ENCODE measurements around the gene TENT5A.
"Not testable (repeated sequence)": the region's sequence is repeated elsewhere in the genome, so short reads cannot be mapped to it uniquely, and the experiment has no call there.

TENT5A gene

DNA sequence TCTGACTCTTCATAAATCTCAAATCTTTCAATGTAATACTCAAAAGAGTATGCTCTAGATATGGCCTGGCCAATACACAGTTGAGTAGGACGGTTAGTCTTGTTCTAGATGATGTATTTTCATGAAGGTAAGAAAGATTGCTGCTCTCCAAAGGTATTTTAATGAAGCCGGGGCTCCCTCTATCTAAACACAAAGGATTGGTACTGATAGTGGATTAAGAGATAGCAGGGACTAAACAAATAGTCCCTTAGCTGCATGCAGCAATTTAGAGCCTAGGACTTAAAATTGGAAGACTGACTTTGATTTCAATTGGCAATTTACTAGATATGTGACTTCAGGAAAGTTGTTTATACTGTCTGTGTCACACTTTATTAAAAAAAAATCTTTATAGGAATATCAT is 31.4 kb upstream of the TENT5A start:
- peaks cover 6 to 8% of the 10 kb centered on the region in 2 experiments for H3K4me1 ChIP-seq (ENCODE audit: control insufficient read depth in 1 of 2, insufficient read depth in 1 of 2, low read depth in 1 of 2, low read length in 1 of 2)
- no peaks in the 10 kb centered on the region for H3K27me3 ChIP-seq
- no peaks in the 10 kb centered on the region for H3K9me3 ChIP-seq
- TF ChIP-seq, protein P1, sequence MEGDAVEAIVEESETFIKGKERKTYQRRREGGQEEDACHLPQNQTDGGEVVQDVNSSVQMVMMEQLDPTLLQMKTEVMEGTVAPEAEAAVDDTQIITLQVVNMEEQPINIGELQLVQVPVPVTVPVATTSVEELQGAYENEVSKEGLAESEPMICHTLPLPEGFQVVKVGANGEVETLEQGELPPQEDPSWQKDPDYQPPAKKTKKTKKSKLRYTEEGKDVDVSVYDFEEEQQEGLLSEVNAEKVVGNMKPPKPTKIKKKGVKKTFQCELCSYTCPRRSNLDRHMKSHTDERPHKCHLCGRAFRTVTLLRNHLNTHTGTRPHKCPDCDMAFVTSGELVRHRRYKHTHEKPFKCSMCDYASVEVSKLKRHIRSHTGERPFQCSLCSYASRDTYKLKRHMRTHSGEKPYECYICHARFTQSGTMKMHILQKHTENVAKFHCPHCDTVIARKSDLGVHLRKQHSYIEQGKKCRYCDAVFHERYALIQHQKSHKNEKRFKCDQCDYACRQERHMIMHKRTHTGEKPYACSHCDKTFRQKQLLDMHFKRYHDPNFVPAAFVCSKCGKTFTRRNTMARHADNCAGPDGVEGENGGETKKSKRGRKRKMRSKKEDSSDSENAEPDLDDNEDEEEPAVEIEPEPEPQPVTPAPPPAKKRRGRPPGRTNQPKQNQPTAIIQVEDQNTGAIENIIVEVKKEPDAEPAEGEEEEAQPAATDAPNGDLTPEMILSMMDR (IDR thresholded peaks at IDR 0.05) = no peak
- H3K36me3 ChIP-seq = no peaks in the 10 kb centered on the region
- H3K27ac ChIP-seq = no peak overlapping the region
- H3K4me3 ChIP-seq (ENCODE audit: low read depth in 1 of 2, low read length in 1 of 2) = no peak overlapping the region

DNA sequence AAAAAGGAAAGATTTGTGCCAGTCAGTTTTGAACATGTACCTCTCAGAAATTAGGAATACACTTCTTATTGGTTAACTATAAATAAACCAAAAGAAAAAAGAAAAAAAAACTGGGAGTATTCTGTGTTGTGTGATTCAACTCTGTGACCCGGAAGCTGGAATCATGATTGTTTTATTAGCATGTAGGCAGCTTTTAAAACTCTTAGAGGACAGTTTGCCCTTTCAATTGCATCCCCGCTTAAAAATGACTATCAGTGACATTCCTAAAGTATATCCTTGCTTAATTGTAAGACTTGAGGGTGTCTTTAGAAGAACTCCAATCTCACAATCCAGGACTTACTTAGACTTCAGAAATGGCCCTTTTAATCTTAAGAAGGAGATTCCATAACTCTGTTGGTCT is 29.1 kb upstream of the TENT5A start:
- no peaks in the 10 kb centered on the region for H3K36me3 ChIP-seq
- H3K9me3 ChIP-seq = no peaks in the 10 kb centered on the region
- H3K27me3 ChIP-seq = no peaks in the 10 kb centered on the region
- TF ChIP-seq, protein P1 (IDR thresholded peaks at IDR 0.05) = no peak
- H3K27ac ChIP-seq = no peak overlapping the region
- peaks cover 2 to 5% of the 10 kb centered on the region in 2 experiments for H3K4me1 ChIP-seq (ENCODE audit: control insufficient read depth in 1 of 2, insufficient read depth in 1 of 2, low read depth in 1 of 2, low read length in 1 of 2)
- no peak overlapping the region for H3K4me3 ChIP-seq (ENCODE audit: low read depth in 1 of 2, low read length in 1 of 2)

DNA sequence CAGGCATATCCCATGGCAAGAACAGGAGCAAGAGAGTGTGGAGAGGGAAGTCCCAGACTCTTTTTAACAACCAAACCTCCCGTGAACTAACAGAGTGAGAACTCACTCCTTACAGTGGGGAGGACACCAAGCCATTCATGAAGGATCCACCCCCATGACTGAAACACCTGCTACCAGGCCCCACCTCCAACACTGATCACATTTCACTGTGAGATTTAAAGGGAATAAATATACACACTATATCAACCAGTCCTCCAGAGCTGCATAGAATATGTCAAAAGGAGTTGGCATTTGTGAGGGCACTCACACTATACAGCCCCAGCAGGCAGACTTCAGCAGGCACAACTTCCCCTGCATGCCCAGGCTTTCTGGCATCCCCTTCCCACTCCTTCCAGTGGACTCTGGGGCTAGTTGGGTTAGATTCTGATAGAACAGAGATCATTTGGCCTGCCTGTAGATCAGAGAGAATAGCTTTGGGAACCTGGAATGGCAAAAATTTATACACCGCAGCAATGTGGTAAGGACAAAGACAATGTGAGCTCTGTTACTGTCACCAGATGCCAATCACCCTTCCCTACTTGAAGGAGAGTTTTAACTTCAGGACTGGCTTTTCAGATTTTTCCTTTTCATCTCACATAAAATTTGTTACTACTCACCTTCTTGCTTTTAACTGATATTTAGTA is 25.2 kb upstream of the TENT5A start:
- H3K9me3 ChIP-seq = no peaks in the 10 kb centered on the region
- no peaks in the 10 kb centered on the region for H3K36me3 ChIP-seq
- TF ChIP-seq, protein P1 (IDR thresholded peaks at IDR 0.05) = no peak
- H3K27me3 ChIP-seq = no peaks in the 10 kb centered on the region
- no peak overlapping the region for H3K27ac ChIP-seq
- no peaks in the 10 kb centered on the region for H3K4me1 ChIP-seq (ENCODE audit: control insufficient read depth in 1 of 2, insufficient read depth in 1 of 2, low read depth in 1 of 2, low read length in 1 of 2)
- H3K4me3 ChIP-seq (ENCODE audit: low read depth in 1 of 2, low read length in 1 of 2) = no peak overlapping the region

DNA sequence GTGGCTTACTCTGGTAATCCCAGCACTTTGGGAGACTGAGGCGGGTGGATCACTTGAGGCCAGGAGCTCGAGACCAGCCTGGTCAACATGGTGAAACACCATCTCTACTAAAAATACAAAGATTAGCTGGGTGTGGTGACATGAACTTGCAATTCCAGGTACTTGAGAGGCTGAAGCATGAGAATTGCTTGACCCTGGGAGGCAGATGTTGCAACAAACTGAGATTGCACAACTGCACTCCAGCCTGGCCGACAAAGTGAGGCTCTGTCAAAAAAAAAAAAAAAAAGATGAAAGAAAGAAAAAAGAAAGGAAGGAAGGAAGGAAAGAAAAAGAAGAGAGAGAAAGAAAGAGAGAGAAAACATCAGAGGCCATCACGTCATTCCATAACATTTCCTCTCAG is 23.7 kb upstream of the TENT5A start:
- not testable (repeated sequence) for H3K27ac ChIP-seq; H3K4me3 ChIP-seq (ENCODE audit: low read depth in 1 of 2, low read length in 1 of 2); H3K9me3 ChIP-seq; H3K27me3 ChIP-seq; H3K4me1 ChIP-seq (ENCODE audit: control insufficient read depth in 1 of 2, insufficient read depth in 1 of 2, low read depth in 1 of 2, low read length in 1 of 2); H3K36me3 ChIP-seq

DNA sequence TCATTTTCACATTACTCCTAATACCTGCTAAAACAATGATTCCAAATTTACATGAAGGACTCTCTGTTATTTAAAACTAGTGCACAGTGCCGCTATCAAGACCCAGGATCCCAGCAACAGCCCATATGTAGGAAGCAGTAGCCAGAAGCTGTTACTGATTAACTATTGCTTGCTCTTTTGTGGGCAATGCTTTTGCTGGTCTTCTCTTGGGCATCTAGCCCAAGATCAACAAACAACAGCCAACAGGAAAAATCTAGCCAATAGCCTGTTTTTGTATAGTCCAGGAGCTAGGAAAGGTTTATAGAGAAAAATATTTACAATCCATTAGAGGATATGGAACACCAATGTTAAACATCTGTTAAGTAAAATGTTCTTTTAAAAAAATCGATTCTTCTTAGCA is 22.1 kb upstream of the TENT5A start:
- H3K4me1 ChIP-seq (ENCODE audit: control insufficient read depth in 1 of 2, insufficient read depth in 1 of 2, low read depth in 1 of 2, low read length in 1 of 2) = peaks cover 0 to 6% of the 10 kb centered on the region in 2 experiments
- no peak overlapping the region for H3K27ac ChIP-seq
- H3K9me3 ChIP-seq = no peaks in the 10 kb centered on the region
- TF ChIP-seq, protein P1 (IDR thresholded peaks at IDR 0.05) = no peak
- H3K4me3 ChIP-seq (ENCODE audit: low read depth in 1 of 2, low read length in 1 of 2) = no peak overlapping the region
- no peaks in the 10 kb centered on the region for H3K36me3 ChIP-seq
- H3K27me3 ChIP-seq = no peaks in the 10 kb centered on the region

DNA sequence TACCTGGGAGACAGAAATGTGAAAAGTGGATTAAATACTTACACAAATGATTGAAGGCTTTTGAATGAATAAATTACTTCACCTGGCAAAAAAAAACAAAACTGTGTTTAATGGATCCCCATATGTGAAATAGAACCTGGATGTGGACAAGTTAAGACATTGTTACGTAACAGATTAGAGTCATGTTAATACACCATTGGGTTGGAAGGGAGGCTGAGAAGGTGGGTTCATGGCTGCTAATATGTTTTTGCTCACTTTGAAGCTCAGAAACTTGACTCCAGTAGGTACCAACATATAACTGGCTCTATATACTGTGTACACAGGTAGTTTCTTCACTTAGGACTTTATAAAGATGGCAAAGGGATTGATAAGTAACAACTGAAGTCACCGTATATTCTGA is 21.4 kb upstream of the TENT5A start:
- TF ChIP-seq, protein P1 (IDR thresholded peaks at IDR 0.05) = no peak
- H3K36me3 ChIP-seq = no peaks in the 10 kb centered on the region

More for the DNA sequence above, 21.4 kb upstream of the TENT5A start:
- H3K4me1 ChIP-seq (ENCODE audit: control insufficient read depth in 1 of 2, insufficient read depth in 1 of 2, low read depth in 1 of 2, low read length in 1 of 2) = peaks cover 2 to 6% of the 10 kb centered on the region in 2 experiments
- no peaks in the 10 kb centered on the region for H3K9me3 ChIP-seq
- H3K4me3 ChIP-seq (ENCODE audit: low read depth in 1 of 2, low read length in 1 of 2) = no peak overlapping the region
- H3K27me3 ChIP-seq = no peaks in the 10 kb centered on the region
- no peak overlapping the region for H3K27ac ChIP-seq
